GM12878 (cell line): Measurements from ENCODE around the gene SMYD5. TPM values are rescaled to one million over a fixed set of nuclear protein-coding genes. Genes with fewer than 3 reads are reported as not detected.
A peak's percentile ranks its signal among the peaks of the same experiment; 100 is the strongest.

ENCODE experiments used
- ATAC-seq: fragments of 200-7000 bp; cut with Tn5 transposase; 3 replicates; pipeline ENCODE4 v1.9.1; 2020; ENCODE audit warnings: mild to moderate bottlenecking, moderate library complexity
- BruUV-seq: library from RNA; stranded (reverse); fragments of 400-500 nt; replicated peaks from 2 replicates; lab custom pipeline; 2021; lab: Mats Ljungman, UMichigan
- CTCF ChIA-PET: fragments of 300-600 bp; sonication (Branson Sonifier 250); formaldehyde crosslinking; extraction: SDS; loops from one replicate; lab custom pipeline; 2021; ENCODE audit warnings: inconsistent platforms; lab: Yijun Ruan, JAX
- POLR2A ChIA-PET: fragments of 350-600 bp; formaldehyde crosslinking; extraction: SDS; loops from one replicate; lab custom pipeline; 2021; ENCODE audit warnings: inconsistent platforms; lab: Charles Lee
- RAD21 ChIA-PET: fragments of 300-600 bp; sonication (Branson Sonifier 250); formaldehyde crosslinking; loops from one replicate; lab custom pipeline; 2023; ENCODE audit warnings: antibody characterized with exemption; ENCODE audit not compliant: unreplicated experiment; lab: Charles Lee
- SMC1A ChIA-PET: fragments of 300-600 bp; sonication (Branson Sonifier 250); formaldehyde crosslinking; loops from one replicate; lab custom pipeline; 2023; ENCODE audit not compliant: unreplicated experiment, uncharacterized antibody; lab: Charles Lee
- DNase-seq: peaks from one replicate; pipeline ENCODE4 v3.0.0-alpha.2; 2011; ENCODE audit warnings: low read depth, low spot score
- FAIRE-seq: peaks from 3 replicates; lab custom pipeline; 2011; peaks lifted over from hg19 to GRCh38; lab: Jason Lieb, UNC
- H2AFZ ChIP-seq: 2 replicates; pipeline ENCODE4 v1.6.0; 2011; ENCODE audit warnings: low read depth, low read length, control low read depth; ENCODE audit not compliant: control insufficient read depth
- H3K27ac ChIP-seq: 2 replicates; pipeline ENCODE4 v1.5.1; 2011; ENCODE audit warnings: control low read depth; ENCODE audit not compliant: control insufficient read depth, insufficient read depth
- H3K27me3 ChIP-seq, 2 experiments: replicated peaks in 1 of 2; 2 replicates each; pipeline versions ENCODE4 v1.6.0 to v1.6.1; 2011; ENCODE audit warnings: low read length in 1 of 2; ENCODE audit not compliant: control insufficient read depth in 2 of 2, insufficient read depth in 2 of 2
- H3K36me3 ChIP-seq, 2 experiments: 2 replicates each; pipeline ENCODE4 v1.5.1; 2011; ENCODE audit warnings: low read length in 1 of 2; ENCODE audit not compliant: control insufficient read depth in 2 of 2, insufficient read depth in 2 of 2
- H3K4me1 ChIP-seq: 2 replicates; pipeline ENCODE4 v1.6.1; 2011; ENCODE audit warnings: mild to moderate bottlenecking, low read length, moderate library complexity, mixed read lengths; ENCODE audit not compliant: control insufficient read depth, insufficient read depth
- H3K4me2 ChIP-seq: 2 replicates; pipeline ENCODE4 v1.6.0; 2011; ENCODE audit warnings: control low read depth; ENCODE audit not compliant: control insufficient read depth, insufficient read depth
- H3K4me3 ChIP-seq: fragments of 200-600 bp; sonication (generic); 2 replicates; pipeline ENCODE4 v1.5.1; 2016
- H3K79me2 ChIP-seq: 2 replicates; pipeline ENCODE4 v1.6.0; 2011; ENCODE audit warnings: low read length; ENCODE audit not compliant: control insufficient read depth, insufficient read depth
- H3K9ac ChIP-seq: 2 replicates; pipeline ENCODE4 v1.8.0; 2011; ENCODE audit warnings: low read length, control low read depth, mixed read lengths; ENCODE audit not compliant: control insufficient read depth, insufficient read depth
- H3K9me3 ChIP-seq: replicated peaks from 3 replicates; pipeline ENCODE4 v1.5.1; 2011; ENCODE audit warnings: mild to moderate bottlenecking, low read length; ENCODE audit not compliant: control insufficient read depth, insufficient read depth
- H4K20me1 ChIP-seq: 2 replicates; pipeline ENCODE4 v1.6.0; 2011; ENCODE audit not compliant: control insufficient read depth, insufficient read depth
- BMI1 ChIP-seq: fragments of 450-650 bp; IDR thresholded peaks from 2 replicates; pipeline ENCODE4 v1.6.1; 2016; ENCODE audit warnings: mild to moderate bottlenecking, moderate library complexity, borderline replicate concordance
- POLR2A ChIP-seq: IDR thresholded peaks from 2 replicates; pipeline ENCODE4 v1.6.1; 2011; ENCODE audit warnings: low read depth, mild to moderate bottlenecking, low read length
- POLR2AphosphoS2 ChIP-seq: IDR thresholded peaks from 2 replicates; pipeline ENCODE4 v1.6.1; 2011; ENCODE audit warnings: low read depth, mild to moderate bottlenecking, low read length, improper control_type of control experiment, moderate library complexity
- RELB ChIP-seq: fragments of 450-650 bp; IDR thresholded peaks from 2 replicates; pipeline ENCODE4 v1.6.1; 2017; ENCODE audit warnings: low read depth, mild to moderate bottlenecking, moderate library complexity
- WRNIP1 ChIP-seq: IDR thresholded peaks from 2 replicates; pipeline ENCODE4 v1.6.1; 2011; ENCODE audit warnings: low read depth, low read length, improper control_type of control experiment, borderline replicate concordance
- WGBS: methylation state at CpG from one replicate; pipeline ENCODE4 v1.1.6; 2016; ENCODE audit warnings: low lambda C conversion rate; ENCODE audit not compliant: insufficient replicate concordance, insufficient coverage; ENCODE audit errors: missing lambda C conversion rate; 5-methylcytosine and 5-hydroxymethylcytosine counted together
- in situ Hi-C: fragments of 300-500 bp; cut with MboI; formaldehyde crosslinking; loops from 9 replicates; pipeline ENCODE4 v1.14.3; 2018; ENCODE audit warnings: mixed read lengths
- intact Hi-C: fragments of 100-400 bp; cut with micrococcal nuclease; formaldehyde crosslinking; loops from one replicate; pipeline ENCODE4 v1.14.2; 2022; ENCODE audit not compliant: unreplicated experiment
- polyA plus RNA-seq, 11 experiments: library from polyadenylated mRNA; depleted of rRNA in 4 of 11; unstranded in 6 of 11; stranded (reverse) in 5 of 11; fragments of >200 nt; fragmentation: Nextera tagmentation in 4 of 11; fragmentation: Illumina TruSeq in 1 of 11; extraction: Ambion mirVana in 4 of 11; extraction: Trizol in 1 of 11; gene quantifications; 1 replicate in 1 of 11; 2 replicates in 10 of 11; pipeline versions ENCODE4 v1.2.1 to v1.2.3, GENCODE V29; 2011 to 2016; ENCODE audit warnings: inconsistent platforms in 2 of 11, missing spikeins in 2 of 11, low read depth in 1 of 11
- total RNA-seq, 4 experiments: library from RNA; depleted of rRNA in 3 of 4; stranded (reverse); fragments of >200 nt in 3 of 4; fragmentation: Illumina TruSeq in 1 of 4; extraction: Trizol in 1 of 4; gene quantifications; 2 replicates each; pipeline versions ENCODE4 v1.2.1 to v1.2.3, GENCODE V29; 2013 to 2021

Gene SMYD5
- total and polyA plus RNA-seq, 10 of the 15 experiments (the other 5 are each of a cell fraction or from before 2014, with no cell fraction given), result 6.1 to 35.3 (median 26.4) TPM

GRCh38 chr2:73268366-73268829 is 54.4 kb downstream of the SMYD5 start:
- no peak overlapping the region for H3K4me2 ChIP-seq
- intact Hi-C loops (no loop called here), in situ Hi-C loops (no loop called here)
- RAD21 ChIA-PET, result no interaction called here
- H3K4me1 ChIP-seq, result no peaks in the 10 kb centered on the region
- H3K79me2 ChIP-seq, result no peaks in the 10 kb centered on the region; the same call in 1 of the 2 replicates
- WGBS, result 98% methylated on average over 14 of the region's 14 CpGs
- no peak overlapping the region for H3K9ac ChIP-seq
- POLR2A ChIA-PET, result interaction anchor here (1.0 kb wide), 1 partner anchor 24 kb away, joined by 3 read pairs; no protein-coding TSS in a partner anchor
- FAIRE-seq (no peak), ATAC-seq (no peak; the same call in 2 of the 3 replicates), DNase-seq (no peak)
- CTCF ChIA-PET, result interaction anchor here (0.8 to 1.1 kb wide), 3 partner anchors 9 to 56 kb away, joined by 3 read pairs; no protein-coding TSS in a partner anchor
- SMC1A ChIA-PET, result interaction anchor here (1.0 to 1.4 kb wide), 2 partner anchors 18 to 22 kb away, joined by 3 to 4 read pairs; no protein-coding TSS in a partner anchor
- TF ChIP-seq BMI1 (no peak), WRNIP1 (no peak), RELB (no peak), POLR2A (peak; percentile 9; the same call in 1 of the 2 replicates), POLR2AphosphoS2 (0 out of 2 replicates have a peak, but pooled peaks have one; percentile 8)
- no TSS peak for BruUV-seq
- H3K9me3 ChIP-seq, result no peaks in the 10 kb centered on the region
- H3K4me3 ChIP-seq, result no peak overlapping the region
- H3K27ac ChIP-seq, result no peak overlapping the region
- peaks cover 11% of the 10 kb centered on the region in 2 experiments; a peak in 3 of 4 replicates for H3K36me3 ChIP-seq
- H3K27me3 ChIP-seq, result no peaks in the 10 kb centered on the region
- H2AFZ ChIP-seq, result no peak overlapping the region
- no peaks in the 10 kb centered on the region; the same call in 1 of the 2 replicates for H4K20me1 ChIP-seq
